Measurements from ENCODE around the gene ANXA6. TPM values are rescaled to one million over a fixed set of nuclear protein-coding genes. Genes with fewer than 3 reads are reported as not detected.
A peak's percentile ranks its signal among the peaks of the same experiment; 100 is the strongest.

Gene ANXA6
- total RNA-seq, 1 experiment from 2014 or later = 16.4 TPM

- H3K4me1 Mint-ChIP-seq (ENCODE audit: low read depth, unreplicated experiment) = peaks cover 71% of the 10 kb centered on the region
- intact Hi-C loops (cut with micrococcal nuclease; ENCODE audit: unreplicated experiment) = no loop called here
Measured at GRCh38 chr5:151065609-151066008, 92.0 kb downstream of the ANXA6 start.

GRCh38 chr5:151064916-151065499 lies 92.6 kb downstream of the ANXA6 start:
- Mint-ChIP-seq H3K4me1 (ENCODE audit: low read depth, unreplicated experiment) (peaks cover 71% of the 10 kb centered on the region), H3K36me3 (ENCODE audit: insufficient read depth, unreplicated experiment) (peaks cover 97% of the 10 kb centered on the region), H3K4me3 (ENCODE audit: low read depth, unreplicated experiment) (no peak overlapping the region), H3K9me3 (ENCODE audit: low read depth, unreplicated experiment) (no peaks in the 10 kb centered on the region), H3K27me3 (ENCODE audit: unreplicated experiment) (no peaks in the 10 kb centered on the region), H3K27ac (ENCODE audit: unreplicated experiment) (peak overlapping the region; percentile 37)
- intact Hi-C loops (cut with micrococcal nuclease; ENCODE audit: unreplicated experiment) = no loop called here
- BruUV-seq (replicated peaks) = no TSS peak
- TF ChIP-seq CTCF (IDR thresholded peaks at IDR 0.05; ENCODE audit: unreplicated experiment) = no peak
- DNase-seq = no peak
- CTCF ChIA-PET = interaction anchor here (1.0 kb wide), 1 partner anchor 17 kb away, joined by 8 read pairs; no protein-coding TSS in a partner anchor

More at GRCh38 chr5:151065609-151066008, 92.0 kb downstream of the ANXA6 start:
- Mint-ChIP-seq H3K36me3 (ENCODE audit: insufficient read depth, unreplicated experiment) (peaks cover 97% of the 10 kb centered on the region), H3K9me3 (ENCODE audit: low read depth, unreplicated experiment) (no peaks in the 10 kb centered on the region), H3K4me3 (ENCODE audit: low read depth, unreplicated experiment) (no peak overlapping the region), H3K27me3 (ENCODE audit: unreplicated experiment) (no peaks in the 10 kb centered on the region), H3K27ac (ENCODE audit: unreplicated experiment) (peak overlapping the region; percentile 56)
- CTCF ChIA-PET = no interaction called here
- BruUV-seq (replicated peaks) = no TSS peak
- no peak for TF ChIP-seq CTCF (IDR thresholded peaks at IDR 0.05; ENCODE audit: unreplicated experiment)
- DNase-seq = no peak

GRCh38 chr5:151063142-151063989 lies 94.2 kb downstream of the ANXA6 start:
- Mint-ChIP-seq H3K27me3 (ENCODE audit: unreplicated experiment) (no peaks in the 10 kb centered on the region), H3K9me3 (ENCODE audit: low read depth, unreplicated experiment) (no peaks in the 10 kb centered on the region), H3K4me1 (ENCODE audit: low read depth, unreplicated experiment) (peaks cover 72% of the 10 kb centered on the region), H3K4me3 (ENCODE audit: low read depth, unreplicated experiment) (peak overlapping the region; percentile 53), H3K27ac (ENCODE audit: unreplicated experiment) (peak overlapping the region; percentile 95), H3K36me3 (ENCODE audit: insufficient read depth, unreplicated experiment) (peaks cover 97% of the 10 kb centered on the region)
- no peak for TF ChIP-seq CTCF (IDR thresholded peaks at IDR 0.05; ENCODE audit: unreplicated experiment)
- CTCF ChIA-PET = interaction anchor here (0.5 to 1.2 kb wide), 4 partner anchors 8 to 101 kb away, joined by 3 read pairs; no protein-coding TSS in a partner anchor
- BruUV-seq (replicated peaks) = no TSS peak
- DNase-seq = no peak
- intact Hi-C loops (cut with micrococcal nuclease; ENCODE audit: unreplicated experiment) = no loop called here

GRCh38 chr5:151062405-151063141 lies 95.0 kb downstream of the ANXA6 start:
- peaks cover 64% of the 10 kb centered on the region for H3K4me1 Mint-ChIP-seq (ENCODE audit: low read depth, unreplicated experiment)
- no TSS peak for BruUV-seq (replicated peaks)
- DNase-seq = no peak
- intact Hi-C loops (cut with micrococcal nuclease; ENCODE audit: unreplicated experiment) = no loop called here
- CTCF ChIA-PET = interaction anchor here (1.1 to 1.2 kb wide), 3 partner anchors 8 to 101 kb away, joined by 3 read pairs; no protein-coding TSS in a partner anchor
- H3K9me3 Mint-ChIP-seq (ENCODE audit: low read depth, unreplicated experiment) = no peaks in the 10 kb centered on the region
- H3K36me3 Mint-ChIP-seq (ENCODE audit: insufficient read depth, unreplicated experiment) = peaks cover 95% of the 10 kb centered on the region
- no peak for TF ChIP-seq CTCF (IDR thresholded peaks at IDR 0.05; ENCODE audit: unreplicated experiment)
- H3K4me3 Mint-ChIP-seq (ENCODE audit: low read depth, unreplicated experiment) = no peak overlapping the region
- no peaks in the 10 kb centered on the region for H3K27me3 Mint-ChIP-seq (ENCODE audit: unreplicated experiment)
- peak overlapping the region; percentile 95 for H3K27ac Mint-ChIP-seq (ENCODE audit: unreplicated experiment)

Measured in Calu3 (cell line).